SK-N-MC (cell line): ENCODE results near the gene DGKI.

Source experiments
- DNase-seq: peaks from one replicate; pipeline ENCODE4 v3.0.0-alpha.2; 2011; ENCODE audit warnings: low read depth, low spot score
- H3K27ac ChIP-seq: fragments of 200-600 bp; sonication (generic); 2 replicates; pipeline ENCODE4 v1.5.1; 2016; ENCODE audit warnings: mixed run types
- H3K36me3 ChIP-seq: fragments of 200-600 bp; sonication (generic); 2 replicates; pipeline ENCODE4 v1.6.1; 2017; ENCODE audit warnings: antibody characterized with exemption, low read length, mixed read lengths; ENCODE audit not compliant: insufficient read depth
- H3K4me3 ChIP-seq: fragments of 200-600 bp; sonication (generic); 2 replicates; pipeline ENCODE4 v1.5.1; 2016
- H3K9ac ChIP-seq: fragments of 200-600 bp; sonication (generic); 2 replicates; pipeline ENCODE4 v1.8.0; 2017; ENCODE audit warnings: mixed run types, mixed read lengths; ENCODE audit not compliant: insufficient read length
- H3K9me3 ChIP-seq: fragments of 200-600 bp; sonication (generic); 2 replicates; pipeline ENCODE4 v1.6.1; 2017; ENCODE audit warnings: low read depth, mild to moderate bottlenecking, antibody characterized with exemption, low read length, moderate library complexity, mixed read lengths
- EZH2 ChIP-seq: fragments of 200-600 bp; sonication (generic); IDR thresholded peaks from one replicate; pipeline ENCODE4 v1.6.1; 2017; ENCODE audit warnings: antibody characterized with exemption
- FOXP2 ChIP-seq: optimal IDR thresholded peaks from 2 replicates; pipeline ENCODE3; 2011; ENCODE audit warnings: mild to moderate bottlenecking, moderate library complexity; ENCODE audit not compliant: insufficient read depth; ENCODE audit errors: extremely low read length, control extremely low read depth
- POLR2AphosphoS5 ChIP-seq: IDR thresholded peaks from 2 replicates; pipeline ENCODE4 v1.6.1; 2012; ENCODE audit warnings: mild to moderate bottlenecking, low read depth, low read length, borderline replicate concordance

Gene DGKI

GRCh38 chr7:137771679-137772078 lies 75.1 kb downstream of the DGKI start:
- no peaks in the 10 kb centered on the region for H3K9me3 ChIP-seq
- no peak overlapping the region for H3K9ac ChIP-seq
- no peak for DNase-seq
- H3K27ac ChIP-seq, result no peak overlapping the region
- TF ChIP-seq FOXP2 (no peak), EZH2 (no peak), POLR2AphosphoS5 (no peak)
- H3K4me3 ChIP-seq, result no peak overlapping the region
- H3K36me3 ChIP-seq, result no peaks in the 10 kb centered on the region

DNA sequence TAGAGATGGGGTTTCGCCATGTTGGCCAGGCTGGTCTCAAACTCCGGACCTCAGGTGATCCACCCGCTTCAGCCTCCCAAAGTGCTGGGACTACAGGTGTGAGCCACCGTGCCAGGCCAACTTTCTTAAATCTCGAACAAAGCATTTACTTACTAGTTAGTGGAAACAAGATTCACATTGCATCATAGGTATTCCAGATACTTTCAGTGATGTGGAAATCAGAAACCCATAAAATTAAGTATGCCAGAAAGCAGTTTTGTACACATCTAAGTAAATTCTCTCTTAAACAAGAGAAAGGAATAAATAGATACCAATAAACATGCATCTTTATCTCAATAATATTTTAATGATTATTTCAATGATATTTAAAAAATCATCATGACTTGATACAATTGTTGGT lies 75.5 kb downstream of the DGKI start:
- H3K36me3 ChIP-seq, result no peaks in the 10 kb centered on the region
- no peaks in the 10 kb centered on the region for H3K9me3 ChIP-seq
- H3K4me3 ChIP-seq, result no peak overlapping the region
- TF ChIP-seq EZH2 (no peak), FOXP2 (no peak)
- no peak for DNase-seq
- no peak overlapping the region for H3K27ac ChIP-seq
- no peak overlapping the region for H3K9ac ChIP-seq

DNA sequence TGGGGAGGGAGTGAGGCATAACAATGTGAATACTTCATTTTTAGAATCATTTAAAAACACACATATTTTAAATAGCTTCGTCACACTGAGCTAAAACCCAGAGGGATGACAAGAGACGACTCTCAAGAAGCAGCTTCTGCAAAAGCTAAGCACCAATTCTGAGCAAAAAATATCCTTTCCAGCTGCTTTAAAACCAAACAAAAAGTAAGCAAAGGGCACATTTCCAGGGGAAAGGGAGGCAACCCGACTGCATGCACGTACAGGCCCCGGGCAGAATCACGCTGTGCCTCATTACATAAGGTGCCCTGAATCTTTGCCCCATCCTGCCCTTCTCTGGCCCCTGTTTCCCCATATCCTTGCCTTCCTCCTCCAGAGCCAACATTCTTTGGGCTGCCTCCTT lies 78.4 kb downstream of the DGKI start:
- no peaks in the 10 kb centered on the region for H3K9me3 ChIP-seq
- TF ChIP-seq FOXP2, result no peak
- TF ChIP-seq EZH2, result no peak
- no peak for TF ChIP-seq POLR2AphosphoS5
- no peak overlapping the region for H3K4me3 ChIP-seq
- H3K9ac ChIP-seq, result no peak overlapping the region
- no peak overlapping the region for H3K27ac ChIP-seq
- DNase-seq, result no peak
- H3K36me3 ChIP-seq, result no peaks in the 10 kb centered on the region

GRCh38 chr7:137762334-137762733 lies 84.4 kb downstream of the DGKI start:
- no peaks in the 10 kb centered on the region for H3K36me3 ChIP-seq
- no peak for TF ChIP-seq POLR2AphosphoS5
- TF ChIP-seq FOXP2, result no peak
- no peak for TF ChIP-seq EZH2
- no peaks in the 10 kb centered on the region for H3K9me3 ChIP-seq

DNA sequence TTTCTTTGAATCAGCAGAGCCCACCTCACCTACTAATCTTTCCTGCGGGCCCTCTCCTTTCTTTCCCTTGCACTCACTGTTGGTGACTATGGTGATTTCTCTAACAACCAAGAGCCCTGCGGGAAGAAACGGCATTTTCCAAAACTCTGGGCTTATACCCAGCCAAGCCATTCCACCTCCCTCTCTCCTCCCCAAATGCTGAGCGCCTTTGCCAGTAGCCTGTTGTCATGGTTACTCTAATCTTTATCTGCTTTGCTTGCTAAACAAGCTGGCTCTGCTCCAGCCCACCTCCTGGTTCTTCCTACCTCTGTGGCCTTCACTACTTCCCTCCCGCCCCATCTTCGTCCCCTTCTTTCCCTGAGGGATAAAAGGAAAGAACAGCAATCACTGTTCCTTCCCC lies 86.7 kb downstream of the DGKI start:
- Histone ChIP-seq H3K4me3 (no peak overlapping the region), H3K36me3 (no peaks in the 10 kb centered on the region), H3K9ac (no peak overlapping the region), H3K27ac (no peak overlapping the region), H3K9me3 (no peaks in the 10 kb centered on the region)
- TF ChIP-seq FOXP2 (no peak), POLR2AphosphoS5 (no peak), EZH2 (no peak)
- no peak for DNase-seq

More at GRCh38 chr7:137762334-137762733, 84.4 kb downstream of the DGKI start:
- Histone ChIP-seq H3K27ac (no peak overlapping the region), H3K4me3 (no peak overlapping the region), H3K9ac (no peak overlapping the region)
- no peak for DNase-seq

- H3K4me3 ChIP-seq, result no peak overlapping the region
- no peak overlapping the region for H3K9ac ChIP-seq
- DNase-seq, result no peak
- H3K36me3 ChIP-seq, result no peaks in the 10 kb centered on the region
- TF ChIP-seq FOXP2, result no peak
- TF ChIP-seq EZH2, result no peak
- no peak for TF ChIP-seq POLR2AphosphoS5
- no peak overlapping the region for H3K27ac ChIP-seq
- H3K9me3 ChIP-seq, result no peaks in the 10 kb centered on the region
Measured at GRCh38 chr7:137757146-137757925, 89.4 kb downstream of the DGKI start.

GRCh38 chr7:137755846-137756651 lies 90.7 kb downstream of the DGKI start:
- DNase-seq, result no peak
- Histone ChIP-seq H3K9ac (no peak overlapping the region), H3K27ac (no peak overlapping the region), H3K4me3 (no peak overlapping the region), H3K36me3 (no peaks in the 10 kb centered on the region), H3K9me3 (no peaks in the 10 kb centered on the region)
- no peak for TF ChIP-seq EZH2
- TF ChIP-seq POLR2AphosphoS5, result no peak
- no peak for TF ChIP-seq FOXP2

GRCh38 chr7:137755427-137755826 lies 91.3 kb downstream of the DGKI start:
- DNase-seq, result no peak
- no peak for TF ChIP-seq EZH2
- TF ChIP-seq POLR2AphosphoS5, result no peak
- no peak for TF ChIP-seq FOXP2
- no peak overlapping the region for H3K27ac ChIP-seq
- H3K36me3 ChIP-seq, result no peaks in the 10 kb centered on the region
- no peak overlapping the region for H3K4me3 ChIP-seq
- no peaks in the 10 kb centered on the region for H3K9me3 ChIP-seq
- H3K9ac ChIP-seq, result no peak overlapping the region
